ENCODE measurements around the gene PHTF2. TPM values are rescaled to one million over a fixed set of nuclear protein-coding genes. Genes with fewer than 3 reads are reported as not detected.

PHTF2 gene
- total RNA-seq, 1 donor from 2014 or later = 27.0 TPM

- H3K27me3 ChIP-seq (ENCODE audit: insufficient read depth, low read length) = no peaks in the 10 kb centered on the region
- no peak for FAIRE-seq
- no peak overlapping the region for H3K4me3 Mint-ChIP-seq (ENCODE audit: unreplicated experiment)
- H3K9me3 Mint-ChIP-seq (ENCODE audit: unreplicated experiment) = no peaks in the 10 kb centered on the region
- no peak overlapping the region for H3K27ac ChIP-seq (ENCODE audit: low read depth, low read length)
- H2AFZ ChIP-seq (ENCODE audit: low read depth, low read length) = no peak overlapping the region
- no peak overlapping the region for H3K4me3 ChIP-seq (ENCODE audit: insufficient read depth, low read depth, low read length)
- no peaks in the 10 kb centered on the region for H3K36me3 Mint-ChIP-seq (ENCODE audit: low read depth, unreplicated experiment)
- H3K4me1 Mint-ChIP-seq (ENCODE audit: low read depth, unreplicated experiment) = peaks cover 10% of the 10 kb centered on the region
- H3K4me1 ChIP-seq (ENCODE audit: insufficient read depth, low read length) = no peaks in the 10 kb centered on the region
- H4K20me1 ChIP-seq (ENCODE audit: insufficient read depth, low read length) = peaks cover 8% of the 10 kb centered on the region
- H3K27ac Mint-ChIP-seq (ENCODE audit: unreplicated experiment) = no peak overlapping the region
- no peak overlapping the region for H3K4me2 ChIP-seq (ENCODE audit: low read length)
- DNase-seq (ENCODE audit: low read depth) = no peak
- peaks cover 26% of the 10 kb centered on the region for H3K79me2 ChIP-seq (ENCODE audit: insufficient read depth, low read length)
- TF ChIP-seq EZH2 (IDR thresholded peaks at IDR 0.05; ENCODE audit: insufficient read depth, low read length) (no peak), CTCF (IDR thresholded peaks at IDR 0.05; ENCODE audit: insufficient read depth, low read depth, low read length) (no peak)
- H3K9ac ChIP-seq (ENCODE audit: low read length) = no peak overlapping the region
- H3K27me3 Mint-ChIP-seq (ENCODE audit: low read depth, unreplicated experiment) = no peaks in the 10 kb centered on the region
- H3K36me3 ChIP-seq (ENCODE audit: insufficient read depth, low read length) = no peaks in the 10 kb centered on the region
- H3K9me3 ChIP-seq (ENCODE audit: insufficient read depth, low read depth, low read length) = no peaks in the 10 kb centered on the region
These were observed 33.1 kb upstream of the PHTF2 start for GRCh38 chr7:77765481-77765880.

GRCh38 chr7:77765906-77766800 lies 32.4 kb upstream of the PHTF2 start:
- Mint-ChIP-seq H3K27ac (ENCODE audit: unreplicated experiment) (peak overlapping the region; percentile 47), H3K9me3 (ENCODE audit: unreplicated experiment) (no peaks in the 10 kb centered on the region), H3K36me3 (ENCODE audit: low read depth, unreplicated experiment) (peaks cover 1% of the 10 kb centered on the region), H3K4me3 (ENCODE audit: unreplicated experiment) (no peak overlapping the region), H3K27me3 (ENCODE audit: low read depth, unreplicated experiment) (no peaks in the 10 kb centered on the region), H3K4me1 (ENCODE audit: low read depth, unreplicated experiment) (peaks cover 10% of the 10 kb centered on the region)
- Histone ChIP-seq H4K20me1 (ENCODE audit: insufficient read depth, low read length) (peaks cover 8% of the 10 kb centered on the region), H3K27ac (ENCODE audit: low read depth, low read length) (no peak overlapping the region), H3K79me2 (ENCODE audit: insufficient read depth, low read length) (peaks cover 22% of the 10 kb centered on the region), H3K4me2 (ENCODE audit: low read length) (no peak overlapping the region), H3K9me3 (ENCODE audit: insufficient read depth, low read depth, low read length) (no peaks in the 10 kb centered on the region), H3K9ac (ENCODE audit: low read length) (no peak overlapping the region), H3K4me3 (ENCODE audit: insufficient read depth, low read depth, low read length) (no peak overlapping the region), H3K4me1 (ENCODE audit: insufficient read depth, low read length) (no peaks in the 10 kb centered on the region), H3K36me3 (ENCODE audit: insufficient read depth, low read length) (no peaks in the 10 kb centered on the region), H3K27me3 (ENCODE audit: insufficient read depth, low read length) (no peaks in the 10 kb centered on the region), H2AFZ (ENCODE audit: low read depth, low read length) (no peak overlapping the region)
- TF ChIP-seq CTCF (IDR thresholded peaks at IDR 0.05; ENCODE audit: insufficient read depth, low read depth, low read length) (no peak), EZH2 (IDR thresholded peaks at IDR 0.05; ENCODE audit: insufficient read depth, low read length) (no peak)
- FAIRE-seq (no peak), DNase-seq (ENCODE audit: low read depth) (peak; percentile 41)

Data from astrocyte (in vitro differentiated cells and primary cell).